CD4-positive, alpha-beta T cell treated with Interleukin-17A for 1 hour (primary cell): Measurements from ENCODE around the gene FKBP14.

Experiments used
- DNase-seq: peaks from one replicate; pipeline ENCODE4 v3.0.0-alpha.2; 2020

Gene FKBP14, protein sequence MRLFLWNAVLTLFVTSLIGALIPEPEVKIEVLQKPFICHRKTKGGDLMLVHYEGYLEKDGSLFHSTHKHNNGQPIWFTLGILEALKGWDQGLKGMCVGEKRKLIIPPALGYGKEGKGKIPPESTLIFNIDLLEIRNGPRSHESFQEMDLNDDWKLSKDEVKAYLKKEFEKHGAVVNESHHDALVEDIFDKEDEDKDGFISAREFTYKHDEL

DNA sequence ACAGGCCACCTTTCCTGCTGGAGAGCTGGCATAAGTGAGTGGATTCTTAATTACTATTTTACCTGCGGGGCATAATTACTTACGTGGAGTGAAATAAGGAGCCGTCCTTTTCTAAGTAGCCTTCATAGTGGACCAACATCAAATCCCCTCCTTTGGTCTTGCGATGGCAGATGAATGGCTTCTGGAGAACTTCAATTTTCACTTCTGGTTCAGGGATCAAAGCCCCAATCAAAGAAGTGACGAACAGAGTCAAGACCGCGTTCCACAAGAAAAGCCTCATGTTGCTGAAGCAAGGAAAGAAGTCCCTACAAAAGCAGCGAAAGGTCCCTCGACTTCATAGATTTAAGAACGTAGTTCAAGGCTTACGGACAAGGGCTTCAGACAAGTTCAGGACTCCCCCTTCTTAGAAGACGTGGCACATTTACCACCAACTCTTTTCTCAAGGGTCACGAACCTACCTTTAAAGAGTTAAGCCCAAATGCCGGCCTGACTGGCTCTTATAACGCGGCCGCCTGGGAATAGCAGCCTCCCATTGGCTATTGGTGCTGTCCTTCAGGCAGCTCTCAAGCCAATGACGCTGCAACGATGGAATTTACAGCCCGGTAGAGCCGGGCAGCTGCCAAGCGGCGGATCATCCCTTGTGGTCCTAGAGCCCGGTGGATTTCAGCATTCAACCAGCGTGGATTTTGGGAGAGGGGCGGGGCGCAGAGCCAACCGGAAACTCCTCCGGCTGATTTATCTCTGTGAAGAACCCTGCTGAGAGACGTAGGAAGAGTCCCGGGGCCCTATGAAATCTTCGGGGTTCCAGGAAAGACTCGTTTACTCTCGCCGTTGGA is at the start of gene FKBP14:
Gene FKBP14 (minus strand): TSS at position 474 of the 836 bp plus-strand sequence. CDS start 194 bp downstream, at position 280.
- DNase-seq, result peak; percentile 96

DNA sequence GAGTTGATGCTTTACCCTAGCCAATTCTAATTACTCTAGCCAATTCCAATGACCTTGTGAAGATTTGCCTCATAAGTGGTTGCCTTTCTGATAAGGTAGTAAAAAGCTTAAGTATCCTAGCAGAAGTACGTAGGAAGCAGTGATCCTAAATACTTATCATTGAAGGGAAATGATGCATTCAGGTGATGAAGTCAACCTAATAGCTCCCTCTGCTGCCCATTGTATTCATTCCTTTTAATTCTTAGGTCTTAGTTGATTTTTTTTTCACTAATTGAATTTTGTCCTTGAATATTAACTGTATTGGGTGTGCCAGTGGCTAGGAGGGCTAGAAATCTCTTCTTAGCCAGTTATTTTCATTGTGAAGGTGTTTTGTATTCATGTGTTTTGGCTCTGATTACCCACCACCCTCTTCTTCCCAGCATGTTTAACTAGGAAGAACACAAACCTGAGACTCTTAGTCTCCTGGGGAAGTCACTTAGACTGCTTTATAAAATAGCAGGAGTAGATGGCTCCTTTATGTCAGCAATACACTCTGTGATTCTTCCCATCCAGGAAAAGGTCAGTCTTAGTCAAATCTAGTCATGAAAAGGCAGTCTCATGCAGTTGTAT is 48.0 kb upstream of the FKBP14 start:
- DNase-seq, result peak; percentile 26

DNA sequence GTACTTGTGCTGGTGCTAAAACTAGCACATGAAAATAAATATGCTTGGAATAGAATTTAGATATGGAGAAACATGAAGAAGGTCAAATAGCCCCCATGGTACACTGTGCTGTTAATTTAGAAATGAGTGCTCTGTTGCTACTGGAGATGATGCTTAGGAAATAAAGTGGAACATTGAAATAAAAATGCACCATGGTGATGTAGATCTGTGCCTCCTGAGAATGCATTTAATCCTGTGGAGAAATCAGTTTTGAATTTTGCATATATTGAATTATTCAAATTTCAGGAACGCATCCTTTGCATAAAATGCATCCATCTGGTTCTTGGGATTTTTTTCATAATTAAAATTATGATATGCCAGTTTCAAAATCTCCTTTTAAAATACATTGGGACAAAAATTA is 46.2 kb upstream of the FKBP14 start:
- no peak for DNase-seq

DNA sequence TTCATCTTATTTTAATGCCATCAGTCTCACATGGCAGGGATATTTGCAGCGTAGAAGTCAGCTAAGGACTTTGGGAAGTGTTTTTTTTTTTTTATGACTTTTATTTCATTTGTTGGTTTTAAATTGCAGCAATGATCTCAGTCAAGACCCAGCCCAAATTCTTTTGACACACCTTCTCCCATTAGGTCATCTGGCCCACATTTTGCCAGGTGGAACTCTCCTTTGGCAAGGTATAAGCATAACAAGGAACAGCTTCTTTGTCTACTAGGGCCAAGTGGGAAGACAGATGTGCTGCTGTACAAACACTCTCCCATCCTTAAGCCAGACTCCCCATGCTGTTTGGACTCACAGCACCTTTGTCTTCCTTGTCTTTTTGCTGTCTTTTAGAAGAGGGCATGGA is 43.5 kb upstream of the FKBP14 start:
- DNase-seq, result no peak

DNA sequence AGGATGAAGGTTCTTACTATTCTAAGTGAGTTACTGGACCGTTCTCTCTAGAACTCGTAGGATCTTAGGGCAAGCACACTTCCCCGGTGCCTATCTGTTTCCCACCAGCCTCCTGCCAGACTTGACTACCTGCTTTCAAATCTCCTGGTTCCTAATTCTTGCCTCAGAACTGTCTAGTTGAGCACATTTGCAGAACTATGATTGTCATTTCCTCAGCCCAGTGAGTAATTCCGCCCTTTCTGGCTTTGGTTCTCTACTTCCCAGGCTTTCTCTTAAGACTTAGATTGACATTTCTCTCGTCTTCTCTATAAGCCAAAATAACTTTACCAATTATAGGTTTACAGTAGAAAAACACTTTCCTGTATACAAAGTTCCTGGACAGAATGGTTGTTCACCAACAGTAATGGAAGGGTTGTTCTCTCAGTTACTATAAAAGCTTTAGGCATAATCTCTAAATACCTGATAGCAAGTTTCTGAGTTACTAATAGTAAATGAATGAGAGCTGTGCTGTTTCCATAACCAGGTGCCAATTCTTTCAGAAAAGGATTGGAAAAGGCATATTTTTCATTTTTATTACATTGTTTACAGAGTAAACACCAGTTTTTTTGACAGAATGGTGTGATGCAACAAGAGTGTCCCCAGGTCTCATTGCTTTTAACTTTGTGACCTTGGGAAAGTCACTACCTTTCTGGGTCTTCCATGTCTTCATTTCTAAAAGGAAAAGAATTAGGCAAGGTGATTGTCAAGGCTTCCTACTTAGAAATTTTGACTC is 42.8 kb upstream of the FKBP14 start:
- no peak for DNase-seq

DNA sequence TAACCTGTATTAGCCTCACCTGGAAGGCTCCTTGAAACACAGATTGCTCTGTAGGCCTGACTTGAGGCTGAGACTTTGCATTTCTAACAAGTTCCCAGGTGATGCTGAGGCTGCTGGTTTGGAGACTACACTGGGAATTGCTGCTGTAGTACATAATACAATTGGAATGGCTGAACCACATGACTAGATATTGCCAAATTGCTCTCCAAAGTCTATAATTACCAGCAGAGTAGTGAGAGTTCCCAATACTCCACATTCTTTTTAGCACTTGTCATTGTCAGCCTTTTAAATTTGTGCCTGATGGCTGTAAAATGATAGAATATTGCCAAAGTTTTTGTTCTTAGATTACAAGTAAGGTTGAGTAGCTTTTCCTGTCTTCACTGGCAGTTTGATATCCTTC is 41.6 kb upstream of the FKBP14 start:
- no peak for DNase-seq

DNA sequence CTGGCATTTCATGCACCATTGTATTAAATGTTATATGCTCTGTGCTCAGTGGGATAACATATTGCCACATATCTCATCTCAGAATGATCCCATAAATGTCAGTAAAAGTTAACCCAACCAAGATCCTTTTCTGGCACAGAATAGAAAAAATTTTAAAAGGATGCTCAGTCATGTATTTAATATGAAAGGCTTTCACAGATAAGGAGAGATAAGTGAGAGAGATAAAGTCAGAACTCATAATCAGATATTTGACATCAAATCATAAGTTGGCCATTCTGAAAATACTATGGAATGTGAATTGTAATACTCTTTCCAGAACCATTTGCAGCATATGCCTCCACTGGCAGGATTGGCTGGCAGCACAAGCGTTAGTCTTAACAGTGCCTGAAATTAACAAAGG is 40.2 kb upstream of the FKBP14 start:
- DNase-seq, result no peak

DNA sequence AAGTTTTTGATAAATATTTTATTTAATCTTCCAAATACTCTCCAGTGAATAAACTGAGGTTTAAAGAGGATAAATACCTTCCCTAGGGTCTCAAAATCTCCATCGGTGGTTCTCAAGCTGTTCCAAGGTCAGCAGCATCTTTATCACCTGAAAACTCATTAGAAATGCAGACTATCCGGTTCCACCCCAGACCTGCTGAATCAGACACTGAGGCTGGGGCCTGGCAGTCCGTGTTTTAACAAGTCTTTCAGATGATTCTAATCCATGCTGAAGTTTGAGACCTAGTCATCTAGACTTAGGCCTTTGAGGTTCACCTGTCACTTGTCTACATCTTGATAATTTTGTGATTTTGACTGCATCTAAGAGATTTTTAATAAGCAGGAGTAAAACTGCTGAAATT is 39.2 kb upstream of the FKBP14 start:
- no peak for DNase-seq

DNA sequence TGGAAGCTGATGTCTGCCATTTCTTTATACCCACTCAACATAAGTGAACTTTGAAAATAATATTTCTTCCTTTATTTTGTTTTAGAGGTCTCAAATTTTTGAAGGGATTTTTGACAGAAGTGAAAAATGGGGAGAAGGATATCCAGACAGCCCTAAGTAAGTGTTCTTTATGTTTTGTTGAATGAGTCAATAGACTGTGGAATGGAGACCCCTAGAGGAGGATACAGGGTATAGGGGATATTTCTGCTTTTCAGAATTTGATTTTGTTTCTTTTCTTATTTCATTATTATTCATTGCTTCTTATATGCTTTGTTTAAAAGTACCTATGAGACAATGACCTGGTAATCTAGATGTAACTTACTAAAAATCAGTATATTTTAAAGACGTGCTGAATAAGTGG is 36.1 kb upstream of the FKBP14 start:
- DNase-seq, result peak; percentile 32

DNA sequence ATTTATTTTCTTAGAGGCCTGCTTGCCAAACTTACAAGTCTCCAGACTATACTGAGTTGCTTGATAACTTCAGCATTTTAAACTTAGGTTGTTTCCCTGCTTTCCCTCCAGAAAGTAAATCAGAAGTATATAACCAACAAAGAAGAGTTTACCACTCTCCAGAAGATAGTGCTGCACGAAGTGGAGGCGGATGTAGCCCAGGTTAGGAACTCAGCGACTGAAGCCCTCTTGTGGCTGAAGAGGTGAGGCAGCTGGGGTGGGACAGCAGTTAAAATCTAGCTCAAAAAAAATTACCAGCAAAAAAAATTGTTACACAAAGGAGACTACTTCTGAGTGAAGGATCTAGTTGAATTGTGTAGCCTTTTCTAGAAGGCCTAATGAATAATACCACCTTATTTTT is 35.3 kb upstream of the FKBP14 start:
- DNase-seq, result peak; percentile 51

DNA sequence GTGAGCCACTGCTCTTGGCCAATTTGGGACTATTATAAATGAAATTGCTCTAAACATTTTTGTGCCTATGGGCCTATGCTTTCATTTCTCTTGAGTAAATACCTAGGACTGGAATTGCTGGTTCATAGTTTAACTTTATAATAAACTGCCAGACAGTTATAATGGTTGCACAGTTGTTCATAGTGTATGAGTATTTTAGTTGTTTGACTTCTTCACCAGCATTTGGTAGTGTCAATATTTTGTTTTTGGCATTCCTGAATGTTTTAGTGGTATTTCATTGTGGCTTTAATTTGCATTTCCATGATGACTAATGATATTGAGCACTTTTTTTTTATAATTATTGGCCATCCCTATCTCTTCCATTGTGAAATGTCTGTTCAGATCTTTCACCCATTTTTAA is 31.2 kb upstream of the FKBP14 start:
- no peak for DNase-seq

DNA sequence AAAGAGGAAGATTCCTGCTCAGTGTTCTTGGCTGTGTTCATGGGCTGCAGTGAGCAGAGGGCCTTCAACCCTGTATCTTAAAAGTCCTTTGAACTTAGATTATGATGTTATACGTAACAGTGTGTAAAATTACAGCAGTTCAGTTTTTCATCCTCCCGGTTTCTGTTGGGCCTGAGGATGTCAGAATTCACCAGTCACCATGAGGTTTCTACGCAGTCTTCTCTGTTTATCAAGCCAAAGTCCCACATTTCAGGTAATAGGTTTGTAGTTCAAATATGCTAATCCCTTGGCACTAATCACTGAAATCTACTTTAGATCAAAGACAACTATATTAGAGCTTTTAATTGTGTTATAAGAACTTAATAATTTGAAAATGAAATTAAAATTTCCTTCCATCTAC is 26.6 kb upstream of the FKBP14 start:
- DNase-seq, result no peak

DNA sequence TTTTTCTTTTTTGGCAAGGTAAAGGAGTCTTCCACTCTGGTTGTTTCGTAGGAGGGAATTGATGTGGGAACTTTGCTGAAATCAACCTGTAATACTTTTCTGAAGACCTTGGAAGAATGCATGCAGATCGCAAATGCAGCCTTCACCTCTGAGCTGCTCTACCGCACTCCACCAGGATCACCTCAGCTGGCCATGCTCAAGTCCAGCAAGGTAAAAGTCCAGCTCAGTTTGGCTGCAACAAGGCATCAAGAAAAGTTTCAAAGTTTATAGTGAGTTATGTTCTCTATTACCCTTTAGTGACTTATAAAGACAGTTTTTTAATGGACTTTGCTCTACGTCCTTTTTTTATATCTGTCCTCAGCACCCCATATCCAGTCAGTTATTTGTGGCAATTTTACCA is 22.7 kb upstream of the FKBP14 start:
- DNase-seq, result no peak

DNA sequence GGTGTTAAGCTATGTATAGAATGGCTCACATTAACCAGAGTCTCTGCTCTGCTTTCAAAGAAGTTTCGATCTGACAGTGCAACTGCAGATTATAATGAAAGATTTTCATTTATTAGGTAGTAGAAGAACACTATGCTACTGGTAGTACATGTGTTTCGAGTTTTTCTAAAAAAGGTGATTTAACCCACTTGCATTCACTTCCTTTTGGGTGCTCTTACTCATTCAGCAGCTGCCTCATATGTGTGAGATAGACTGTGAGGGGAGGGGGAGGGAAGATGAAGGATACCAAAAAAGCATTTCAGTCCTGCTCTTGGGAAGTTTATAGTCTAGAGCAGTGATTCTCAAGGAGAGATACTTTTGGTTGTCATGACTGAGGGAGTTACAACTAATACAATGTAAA is 22.1 kb upstream of the FKBP14 start:
- DNase-seq, result no peak

DNA sequence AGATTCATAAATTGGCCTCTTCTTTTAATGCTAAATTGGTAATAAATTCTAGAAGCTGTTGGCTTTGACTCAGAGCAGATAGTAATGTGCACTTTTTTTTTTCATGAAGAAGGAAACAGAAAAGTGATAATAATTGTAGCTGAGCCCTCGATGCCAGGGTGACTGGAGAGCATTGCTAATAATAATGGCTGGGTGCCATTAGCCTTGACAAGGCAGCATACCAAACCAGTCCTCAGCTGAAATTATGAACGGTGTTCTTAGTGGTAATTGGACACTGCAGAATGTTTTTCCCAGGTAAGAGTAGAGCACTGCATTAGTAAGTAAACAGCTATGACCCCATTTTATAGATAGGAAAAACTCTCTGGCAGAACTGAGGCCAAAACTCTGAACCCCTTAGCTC is 20.6 kb upstream of the FKBP14 start:
- DNase-seq, result no peak

DNA sequence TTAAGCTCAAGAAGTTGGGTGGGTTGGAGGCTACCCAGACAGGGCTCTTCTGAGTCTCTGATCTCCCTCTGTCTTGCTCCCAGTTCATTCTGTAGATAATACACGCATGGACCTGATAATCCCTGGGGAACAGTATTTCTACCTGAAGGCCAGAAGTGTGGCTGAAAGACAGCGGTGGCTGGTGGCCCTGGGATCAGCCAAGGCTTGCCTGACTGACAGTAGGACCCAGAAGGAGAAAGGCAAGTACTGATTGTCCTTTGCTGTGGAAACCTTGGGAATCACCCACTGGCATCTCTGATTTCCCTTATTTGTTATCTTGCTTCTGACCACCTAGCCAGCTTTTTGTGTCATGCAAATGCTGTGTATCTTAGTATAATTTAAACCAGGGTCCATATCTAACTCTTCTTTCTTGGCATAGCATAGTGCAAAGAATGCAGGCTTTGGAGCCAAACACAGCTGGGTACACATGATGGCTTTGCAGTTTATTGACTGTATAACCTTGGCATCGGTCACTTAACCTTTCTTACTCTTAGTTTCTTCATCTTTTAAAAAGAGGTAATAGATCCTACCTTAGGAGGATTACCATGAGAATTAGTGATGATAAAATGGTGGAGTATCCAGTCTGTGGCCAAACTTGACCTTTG is 19.7 kb upstream of the FKBP14 start:
- DNase-seq, result no peak

DNA sequence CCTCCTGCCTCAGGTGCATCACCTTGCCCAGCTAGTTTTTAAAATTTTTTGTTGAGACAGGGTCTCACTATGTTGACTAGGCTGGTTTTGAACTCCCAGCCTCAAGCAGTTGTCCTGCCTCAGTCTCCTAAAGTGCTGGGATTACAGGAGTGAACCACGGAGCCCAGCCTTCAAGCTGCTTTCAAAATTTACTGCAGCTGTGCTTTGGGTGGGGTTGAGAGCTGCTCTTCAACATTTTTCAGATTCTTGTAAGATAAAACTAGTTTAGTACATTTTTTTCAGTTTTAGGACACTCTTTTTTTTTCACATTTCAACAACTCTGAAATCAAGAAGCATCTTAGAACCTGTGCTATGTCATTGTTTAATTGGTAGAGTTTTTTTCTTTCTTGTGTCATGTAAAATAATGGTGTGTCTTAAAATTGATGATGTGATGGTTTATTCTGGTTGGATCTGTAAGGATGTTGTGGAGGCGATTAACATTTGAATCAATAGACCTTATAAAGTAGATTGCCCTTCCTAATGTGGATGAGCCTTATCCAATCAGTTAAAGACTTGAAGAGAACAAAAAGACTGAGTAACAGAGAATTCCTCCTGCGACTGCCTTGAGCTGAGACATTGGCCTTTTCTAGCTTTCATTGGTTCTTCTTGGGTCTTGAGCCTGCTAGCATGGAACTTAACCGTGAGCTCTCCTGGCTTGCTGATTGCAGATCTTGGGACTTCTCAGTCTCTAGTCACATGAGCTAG is 15.2 kb upstream of the FKBP14 start:
- no peak for DNase-seq

DNA sequence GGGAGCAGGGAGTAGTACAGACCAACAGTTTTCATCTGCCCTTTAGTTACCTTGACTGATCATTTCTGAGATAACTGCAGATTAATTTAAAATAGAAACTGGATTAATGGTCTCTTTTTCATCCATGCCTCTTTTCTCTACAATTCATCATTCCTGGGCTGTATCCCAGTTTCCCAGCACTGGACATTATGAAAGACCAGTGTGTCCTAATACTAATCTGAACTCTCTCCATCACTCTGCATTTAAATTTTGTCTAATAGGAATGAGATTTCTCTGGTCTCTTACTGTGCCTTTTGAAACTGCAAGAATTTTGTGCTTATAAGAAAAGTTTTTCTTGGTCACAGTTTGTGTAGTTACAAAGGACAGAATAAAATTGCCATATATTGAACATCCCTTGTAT is 14.4 kb upstream of the FKBP14 start:
- no peak for DNase-seq

DNA sequence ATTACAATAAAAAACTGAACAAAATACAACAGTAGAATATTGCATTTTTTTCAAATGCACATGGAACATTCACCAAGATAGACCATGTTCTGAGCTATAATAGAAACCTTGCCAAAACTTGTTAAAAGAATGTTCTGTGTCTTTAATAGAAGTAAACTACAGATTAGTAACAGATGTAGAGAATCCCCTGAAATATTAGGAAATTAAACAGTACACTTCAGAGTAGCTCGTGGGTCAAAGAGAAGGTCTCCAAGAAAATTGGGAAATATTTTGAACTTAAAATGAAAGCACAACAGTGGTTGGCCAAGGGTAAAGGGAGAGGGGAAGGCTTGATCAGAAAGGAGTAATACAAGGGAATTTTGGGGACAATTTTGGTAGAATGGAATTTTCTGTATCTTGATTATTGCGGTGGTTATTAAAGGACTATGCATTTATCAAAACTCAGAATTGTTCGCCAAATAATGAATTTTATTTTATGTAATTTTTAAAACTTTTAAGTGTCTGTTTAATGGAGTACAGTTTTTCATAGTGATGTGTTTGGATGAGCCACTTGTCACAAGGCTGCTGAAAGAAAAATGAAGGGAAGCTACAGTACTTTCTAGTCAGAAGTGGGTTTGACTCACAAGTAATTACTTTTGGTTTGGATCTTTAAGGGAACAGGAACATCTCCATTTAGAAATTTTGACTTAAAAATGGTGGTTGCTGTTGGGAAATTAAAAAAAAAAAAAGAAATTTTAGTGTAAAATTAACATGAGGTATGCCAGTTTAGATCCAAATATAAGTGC is 11.9 kb upstream of the FKBP14 start:
- DNase-seq, result no peak

DNA sequence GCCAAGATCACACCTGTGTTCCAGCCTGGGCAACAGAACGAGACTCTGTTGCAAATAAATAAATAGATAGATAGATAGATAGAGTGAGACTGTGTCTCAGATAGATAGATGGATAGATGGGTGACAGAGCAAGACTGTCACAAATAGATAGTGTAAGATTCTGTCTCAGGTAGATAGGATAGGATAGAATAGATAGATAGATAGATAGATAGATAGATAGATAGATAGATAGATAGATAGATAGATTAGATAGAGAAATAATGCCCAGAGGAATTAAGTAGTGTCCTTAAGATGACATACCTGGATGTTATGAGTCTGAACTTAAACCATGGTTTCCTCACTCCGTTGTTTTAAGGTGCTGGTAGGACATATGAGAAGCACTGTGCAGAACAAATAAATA is 9.7 kb upstream of the FKBP14 start:
- DNase-seq, result no peak

DNA sequence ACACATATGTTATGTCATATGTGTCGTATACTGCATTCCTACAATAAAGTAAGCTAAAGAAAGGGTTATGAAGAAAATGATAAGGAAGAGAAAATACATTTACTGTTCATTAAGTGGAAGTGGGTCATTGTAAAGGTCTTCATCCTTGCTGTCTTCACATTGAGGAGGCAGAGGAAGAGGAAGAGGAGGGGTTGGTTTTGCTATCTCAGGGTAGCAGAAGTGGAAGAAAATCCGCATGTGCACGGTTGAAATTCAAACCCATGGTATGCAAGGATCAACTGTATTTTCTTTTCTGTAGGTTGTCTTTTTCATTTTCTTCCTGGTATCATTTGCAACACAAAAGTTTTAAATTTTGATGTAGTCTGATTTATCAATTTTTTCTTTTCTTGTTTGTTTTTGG is 8.0 kb upstream of the FKBP14 start:
- DNase-seq, result no peak
